Measurements from ENCODE around the gene AKNA.
A peak's percentile ranks its signal among the peaks of the same experiment; 100 is the strongest.

AKNA gene

DNA sequence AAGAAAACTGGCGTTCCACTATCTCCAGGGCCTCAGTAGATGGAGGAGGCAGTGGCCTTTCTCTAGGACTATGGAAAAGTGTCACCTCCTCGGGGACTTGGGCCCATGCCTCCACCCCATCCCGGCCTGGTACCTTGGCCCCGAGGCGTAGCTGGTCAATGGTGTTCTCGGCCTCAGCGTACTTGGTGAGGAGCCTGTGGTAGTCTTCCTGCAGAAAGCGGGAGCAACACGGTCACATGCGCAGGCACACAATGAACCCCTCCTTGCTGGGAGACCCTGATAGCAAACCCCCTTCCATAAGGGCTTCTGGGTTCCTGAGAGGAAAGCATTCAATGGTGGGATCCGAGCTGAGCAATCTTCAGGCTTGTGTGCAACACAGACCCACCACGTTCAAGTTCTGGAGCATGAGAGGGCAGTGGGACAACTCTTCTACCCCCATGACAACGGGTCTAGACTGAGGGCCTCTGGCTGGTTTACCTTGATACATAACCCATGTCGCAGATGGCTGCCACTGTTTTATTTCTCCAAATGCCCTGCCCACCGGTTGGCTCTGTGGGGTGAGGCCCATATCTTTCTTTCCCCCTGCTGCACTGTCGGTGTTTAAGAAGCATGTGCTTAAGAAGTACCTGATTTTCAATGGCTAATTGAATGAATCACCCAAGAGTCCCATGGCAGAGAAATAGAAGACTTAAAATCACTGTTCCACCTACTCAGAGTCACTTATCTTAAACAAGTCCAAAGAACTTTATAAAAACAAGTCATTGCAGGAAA is 13.6 kb downstream of the AKNA start:
- DNase-seq = no peak

DNA sequence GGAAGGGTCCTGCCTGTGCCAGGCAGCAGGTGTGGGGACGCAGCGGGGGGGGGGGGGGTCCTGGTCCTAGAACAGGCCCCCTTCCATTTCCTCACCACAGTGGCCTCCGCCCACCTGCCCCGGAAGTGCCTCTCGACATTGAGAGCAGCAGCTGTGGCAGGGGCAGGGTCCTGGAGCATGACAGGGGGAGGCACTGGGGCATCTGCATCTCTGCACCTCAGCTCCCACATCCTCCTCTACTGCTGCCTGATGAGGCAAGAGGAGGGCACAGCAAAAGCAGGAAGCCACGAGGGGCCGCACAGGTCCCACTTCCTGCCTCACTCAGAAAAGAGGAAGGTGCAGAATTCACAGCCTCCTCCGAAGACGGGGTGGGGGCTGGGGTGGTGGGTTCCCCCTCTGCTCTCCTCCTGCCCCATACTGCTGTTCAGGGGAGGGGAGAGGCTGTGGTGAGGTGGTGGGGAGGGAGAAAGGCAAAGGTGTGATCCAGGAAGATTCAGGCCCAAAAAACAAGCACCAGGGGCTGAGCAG is 14.8 kb downstream of the AKNA start:
- DNase-seq = peak; percentile 71 to 90 (median 84)

- DNase-seq = peak in 5 of 6 experiments; percentile 45 to 67 (median 46)
Observed at GRCh38 chr9:114371973-114372917, 15.5 kb downstream of the AKNA start.

- DNase-seq = no peak
Observed at GRCh38 chr9:114371343-114371944, 16.3 kb downstream of the AKNA start.

- DNase-seq = no peak
Observed at GRCh38 chr9:114370968-114371320, 16.8 kb downstream of the AKNA start.

DNA sequence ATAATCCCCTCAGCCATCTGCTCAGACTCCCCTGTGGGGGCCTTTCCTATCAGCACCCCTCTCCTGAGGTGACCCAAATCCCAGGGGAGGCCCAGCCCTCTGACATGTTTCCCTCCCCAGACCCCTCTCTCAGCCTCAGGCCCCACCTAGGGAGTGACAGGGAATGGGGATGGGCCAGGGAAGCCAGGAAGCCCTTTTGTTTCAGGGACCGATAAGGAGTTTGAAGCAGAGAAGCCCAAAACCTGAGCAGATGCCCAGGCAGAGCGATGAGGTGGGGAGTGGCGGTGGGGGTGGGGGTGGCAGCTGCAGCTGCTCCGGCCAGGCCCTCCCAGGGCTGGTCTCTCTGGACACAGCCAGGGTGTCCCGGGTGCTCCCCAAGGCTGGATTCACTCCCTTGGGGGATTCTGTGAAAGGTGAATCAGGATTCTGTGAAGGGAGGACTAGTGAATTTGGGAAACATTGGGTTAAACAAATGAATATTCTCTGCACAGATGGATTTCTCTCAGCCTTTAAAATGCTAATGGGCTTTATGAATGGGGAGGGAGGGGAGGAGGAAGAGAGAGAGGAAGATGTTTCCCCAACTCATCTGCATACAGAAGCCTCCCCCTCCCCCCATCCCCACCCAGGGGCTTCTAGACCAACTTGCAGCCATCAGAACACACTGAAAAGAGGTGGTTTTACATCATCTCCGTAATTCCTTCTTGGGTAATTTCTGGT is 17.4 kb downstream of the AKNA start:
- no peak for DNase-seq

GRCh38 chr9:114369216-114370130 is 18.3 kb downstream of the AKNA start:
- DNase-seq = no peak

- no peak for DNase-seq
Observed at GRCh38 chr9:114367772-114368569, 19.8 kb downstream of the AKNA start.

DNA sequence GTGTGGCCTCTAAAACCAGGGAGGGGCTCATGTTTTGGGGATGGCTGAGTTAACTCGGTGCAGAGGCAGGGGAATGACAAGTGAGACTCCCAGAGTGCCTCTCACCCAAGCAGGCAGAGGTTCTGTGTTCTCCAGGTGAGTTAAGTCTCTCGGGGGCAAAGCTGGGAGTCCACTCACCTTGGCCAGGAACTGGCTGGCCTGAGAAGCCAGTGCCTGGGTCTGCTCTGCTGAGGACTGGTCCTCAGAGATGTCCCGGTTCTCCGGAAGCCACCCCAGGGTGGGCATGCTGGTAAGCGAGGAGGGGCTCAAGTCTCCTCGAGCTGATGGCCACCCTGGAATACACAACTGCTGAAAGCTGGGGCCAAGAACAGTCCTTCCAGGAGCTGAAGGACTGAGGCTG is 20.4 kb downstream of the AKNA start:
- no peak for DNase-seq

DNA sequence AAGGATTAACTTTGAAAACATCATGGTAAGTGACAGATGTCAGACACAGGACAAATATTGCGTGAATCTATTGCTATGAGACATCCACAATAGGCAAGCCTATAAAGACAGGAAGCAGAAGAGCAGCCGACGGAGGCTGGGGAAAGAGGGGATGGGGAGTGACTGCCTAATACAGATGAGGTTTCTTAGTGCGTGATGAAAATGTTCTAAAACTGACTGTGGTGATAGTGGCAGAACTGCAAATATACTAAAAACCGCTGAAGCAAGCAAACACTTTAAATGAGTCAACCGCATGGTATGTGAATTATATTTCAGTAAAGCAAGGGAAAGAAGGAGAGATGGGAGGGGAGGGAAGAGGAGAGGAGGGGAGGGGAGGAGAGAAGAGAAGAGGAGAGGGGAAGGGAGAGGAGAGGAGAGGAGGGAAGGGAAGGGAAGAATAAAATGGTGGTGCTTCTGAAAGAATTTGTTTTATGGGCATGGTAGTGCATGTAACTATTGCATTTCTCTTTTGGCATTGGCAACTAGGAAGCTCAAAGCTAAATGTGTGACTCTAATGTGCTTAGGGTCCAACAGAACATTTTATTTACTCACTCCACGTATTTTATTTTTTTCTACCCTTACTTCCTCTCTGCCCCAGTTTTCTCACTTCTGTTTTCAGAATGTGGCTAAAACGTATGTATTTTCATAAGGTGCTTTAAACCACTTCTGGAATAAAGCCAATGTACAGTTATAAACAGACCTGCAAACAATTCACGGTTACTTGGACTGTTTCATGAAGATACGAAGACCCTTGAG is 21.3 kb downstream of the AKNA start:
- DNase-seq = peak in 4 of 6 experiments; percentile 9 to 58 (median 49)

GRCh38 chr9:114365194-114365593 is 22.6 kb downstream of the AKNA start:
- DNase-seq = no peak

DNA sequence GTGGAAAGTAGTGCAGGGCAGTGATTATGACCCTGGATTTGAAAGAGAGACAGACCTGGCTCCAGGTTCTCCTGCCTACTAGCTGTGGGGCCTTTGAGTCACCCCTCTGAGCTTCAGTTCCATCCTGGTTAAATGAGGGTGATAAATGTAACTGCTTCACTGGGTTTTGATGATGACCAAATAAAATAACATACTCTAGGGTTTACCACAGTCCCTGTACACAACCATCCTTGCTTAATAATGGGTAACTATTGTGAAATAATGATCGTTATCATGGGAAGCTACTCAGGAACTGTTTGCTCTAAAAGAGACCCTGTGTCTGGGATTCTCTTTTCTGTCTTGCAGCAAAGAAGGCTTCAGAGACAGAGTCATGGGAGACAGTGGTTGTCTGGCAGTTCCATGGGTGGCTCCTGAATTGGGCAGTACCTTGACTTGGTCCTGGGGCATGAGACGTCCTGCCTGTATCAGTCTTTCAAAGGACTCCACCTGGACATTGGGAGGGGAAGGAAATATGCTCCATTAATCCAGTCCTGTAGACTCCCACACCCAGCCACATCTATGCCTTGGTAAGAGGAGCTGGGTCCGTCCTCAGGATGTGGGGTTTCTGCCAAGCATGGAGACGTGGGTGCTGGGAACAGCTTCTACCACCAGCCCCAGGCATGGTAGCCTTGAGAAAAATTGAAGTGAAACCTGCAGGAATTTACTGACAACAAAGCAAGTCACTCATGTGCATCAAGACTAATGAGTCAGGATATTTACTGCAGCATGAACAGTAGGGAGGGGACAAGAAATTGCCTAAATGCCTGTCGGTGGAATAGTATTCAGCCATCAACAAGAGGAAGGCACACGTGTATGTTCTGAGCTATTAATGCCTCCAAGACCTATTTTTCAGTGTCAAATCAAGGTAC is 23.4 kb downstream of the AKNA start:
- DNase-seq = no peak

DNA sequence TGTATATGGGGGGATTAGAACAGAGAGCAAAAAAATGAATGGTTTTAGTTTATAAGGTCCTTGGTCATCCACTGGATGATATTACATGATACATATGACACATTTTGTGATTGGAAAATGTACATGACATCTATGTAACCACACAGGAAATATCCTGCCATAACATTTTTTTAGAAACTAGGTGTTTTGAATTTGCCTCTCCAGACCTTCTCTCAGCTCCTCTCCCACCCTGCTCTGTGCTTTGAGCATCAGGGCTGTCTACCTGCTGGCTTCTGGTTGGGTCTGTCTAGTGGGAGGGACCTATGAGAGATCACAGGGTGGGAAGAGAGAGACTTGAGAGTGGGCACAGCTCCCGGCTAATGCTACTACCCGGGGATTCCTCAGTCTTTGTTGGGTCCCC is 24.4 kb downstream of the AKNA start:
- DNase-seq = peak in 3 of 6 experiments; percentile 14 to 53 (median 28)

DNA sequence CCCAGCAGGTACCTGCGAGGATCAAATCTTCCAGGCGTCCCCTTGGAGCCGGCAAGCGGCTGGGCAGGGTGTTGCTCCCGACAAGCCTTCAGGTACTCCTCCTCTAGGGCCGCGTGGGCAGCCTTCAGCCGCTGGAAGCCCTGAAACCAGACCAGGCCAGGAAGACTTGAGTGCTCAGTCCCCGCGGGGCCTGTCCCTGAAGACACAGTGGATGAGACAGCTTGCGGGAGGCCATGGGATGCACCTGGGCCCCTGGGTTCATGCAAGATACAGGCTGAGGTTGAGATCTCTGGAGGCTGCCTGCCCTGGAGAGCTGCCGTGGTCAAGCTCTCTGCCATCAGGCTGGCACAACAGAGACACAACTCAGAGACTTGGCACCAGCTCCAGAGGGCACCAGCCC is 25.4 kb downstream of the AKNA start:
- no peak for DNase-seq

DNA sequence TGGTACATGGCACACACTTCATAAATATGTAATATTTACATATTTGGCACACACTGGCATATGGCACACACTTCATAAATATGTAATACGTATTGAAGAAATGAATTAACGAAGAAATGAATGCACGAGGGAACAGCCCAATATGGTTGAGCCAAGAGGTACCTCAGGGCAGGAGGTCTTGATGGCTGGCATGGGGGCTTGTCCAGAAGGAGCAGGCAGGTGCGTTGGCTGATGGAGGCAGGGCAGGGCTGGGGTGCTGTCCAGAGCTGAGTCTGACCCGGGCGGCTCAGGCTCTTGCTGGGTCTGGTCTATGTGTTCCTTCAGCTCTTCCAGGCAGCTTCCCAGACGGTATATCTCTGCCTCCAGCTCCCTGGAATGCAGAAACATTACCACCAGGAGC is 26.2 kb downstream of the AKNA start:
- no peak for DNase-seq

GRCh38 chr9:114359801-114360200 is 28.0 kb downstream of the AKNA start:
- DNase-seq = no peak

- no peak for DNase-seq
Observed at GRCh38 chr9:114357911-114358328, 29.9 kb downstream of the AKNA start.

DNA sequence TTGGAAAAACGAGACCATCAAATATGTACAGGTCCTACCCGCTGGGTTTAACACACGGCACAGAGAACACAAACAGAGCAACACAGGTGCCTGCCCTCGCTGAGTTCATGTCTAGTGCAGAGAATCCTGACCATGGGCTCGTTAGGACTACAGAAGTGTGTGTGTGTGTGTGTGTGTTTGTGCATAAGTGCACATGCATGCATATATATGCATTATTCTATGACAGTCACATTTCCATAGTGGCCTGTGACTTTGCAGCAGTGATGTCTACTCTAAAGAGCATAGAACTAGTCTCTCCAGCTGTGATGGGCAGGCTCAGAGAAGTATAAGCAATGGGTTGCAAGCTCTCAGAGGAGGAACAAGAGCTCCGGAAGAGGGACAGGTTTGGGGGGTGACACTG is 30.4 kb downstream of the AKNA start:
- no peak for DNase-seq

DNA sequence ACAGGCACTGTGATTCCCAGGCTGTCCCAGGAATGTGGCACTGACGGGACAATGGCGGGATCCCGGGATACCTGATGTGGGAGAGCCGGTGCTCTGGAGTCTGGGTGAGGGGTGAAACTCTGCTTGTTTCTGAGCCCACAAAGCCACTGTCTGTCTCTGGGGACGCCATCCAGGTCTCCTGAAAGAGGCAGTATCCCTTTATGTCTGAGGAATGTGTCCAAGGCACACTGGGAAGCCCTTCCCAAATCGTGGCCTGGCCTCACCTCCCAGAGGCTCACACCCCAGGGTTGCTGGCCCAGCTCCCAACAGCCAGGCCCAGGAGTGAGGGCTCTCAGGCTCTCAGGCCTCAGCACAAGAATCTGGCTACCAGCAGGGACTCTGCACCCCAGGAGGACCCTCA is 31.0 kb downstream of the AKNA start:
- DNase-seq = no peak

Measured in stimulated activated naive CD4-positive, alpha-beta T cell (primary cell).